Ascending aorta (tissue), 2 donors: ENCODE results near the gene PEF1. TPM values are rescaled to one million over a fixed set of nuclear protein-coding genes. Genes with fewer than 3 reads are reported as not detected.

Source experiments
- DNase-seq, 2 donors: peaks; one replicate each; pipeline ENCODE4 v3.0.0-alpha.2; 2019; ENCODE audit warnings: low spot score in 2 of 2
- H3K27ac ChIP-seq, 2 donors: fragments of 200-600 bp; sonication (generic); one replicate each; pipeline ENCODE4 v1.5.1; 2016 to 2017; ENCODE audit warnings: mild to moderate bottlenecking in 1 of 2
- H3K27me3 ChIP-seq: fragments of 200-600 bp; sonication (generic); one replicate; pipeline ENCODE4 v1.5.1; 2017
- H3K36me3 ChIP-seq, 2 donors: fragments of 200-600 bp; sonication (generic); one replicate each; pipeline ENCODE4 v1.5.1; 2016
- H3K4me1 ChIP-seq, 2 donors: fragments of 200-600 bp; sonication (generic); one replicate each; pipeline ENCODE4 v1.5.1; 2016 to 2017; ENCODE audit warnings: mild to moderate bottlenecking in 1 of 2
- H3K4me3 ChIP-seq, 2 donors: fragments of 200-600 bp; sonication (generic); one replicate each; pipeline ENCODE4 v1.5.1; 2016 to 2017; ENCODE audit warnings: mild to moderate bottlenecking in 1 of 2
- H3K9me3 ChIP-seq, 2 donors: fragments of 200-600 bp; sonication (generic); one replicate each; pipeline ENCODE4 v1.5.1; 2016
- intact Hi-C: fragments of 100-400 bp; cut with DNase I; formaldehyde crosslinking; loops from one replicate; pipeline ENCODE4 v1.15.1; 2023
- total RNA-seq: library from RNA; depleted of rRNA; stranded (reverse); fragments of >200 nt; gene quantifications from one replicate; pipeline ENCODE4 v1.1.0, GENCODE V29; 2016
- TF ChIP-seq, protein P1 (sequence below), 3 experiments: fragments of 200-600 bp in 2 of 3; fragments of 450-650 bp in 1 of 3; sonication (generic) in 2 of 3; IDR thresholded peaks; one replicate each; pipeline ENCODE4 v1.5.1; 2016 to 2019; ENCODE audit warnings: antibody characterized with exemption in 3 of 3, mild to moderate bottlenecking in 1 of 3, moderate library complexity in 1 of 3

The PEF1 gene
- total RNA-seq, 1 donor from 2014 or later: 340 TPM

DNA sequence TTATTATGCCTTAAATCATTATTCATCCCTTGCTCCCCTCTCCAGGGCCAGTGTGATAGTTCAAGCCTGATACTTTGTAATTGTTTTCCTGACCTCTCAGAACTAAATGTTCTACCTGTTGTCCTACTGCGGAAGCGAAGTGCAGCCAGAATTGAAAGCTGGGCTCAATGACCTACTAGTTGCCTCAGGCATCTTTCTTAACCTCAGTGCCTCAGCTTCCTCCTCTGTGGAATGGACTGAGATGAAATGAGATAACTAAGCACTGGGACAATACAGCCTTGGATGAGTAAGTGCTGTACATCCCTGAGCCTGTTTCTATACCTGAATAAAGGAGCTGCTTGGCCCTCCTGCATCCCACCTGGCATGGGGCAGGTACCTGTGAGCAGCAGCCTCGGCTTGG is 32.7 kb upstream of the PEF1 start:
- Histone ChIP-seq H3K36me3 (peaks cover 8 to 41% of the 10 kb centered on the region in 2 donors), H3K4me3 (no peak overlapping the region), H3K27me3 (no peaks in the 10 kb centered on the region), H3K9me3 (no peaks in the 10 kb centered on the region), H3K4me1 (peaks cover 0 to 6% of the 10 kb centered on the region in 2 donors), H3K27ac (no peak overlapping the region)
- intact Hi-C loops: no loop called here
- no peak for DNase-seq
- TF ChIP-seq, protein P1, sequence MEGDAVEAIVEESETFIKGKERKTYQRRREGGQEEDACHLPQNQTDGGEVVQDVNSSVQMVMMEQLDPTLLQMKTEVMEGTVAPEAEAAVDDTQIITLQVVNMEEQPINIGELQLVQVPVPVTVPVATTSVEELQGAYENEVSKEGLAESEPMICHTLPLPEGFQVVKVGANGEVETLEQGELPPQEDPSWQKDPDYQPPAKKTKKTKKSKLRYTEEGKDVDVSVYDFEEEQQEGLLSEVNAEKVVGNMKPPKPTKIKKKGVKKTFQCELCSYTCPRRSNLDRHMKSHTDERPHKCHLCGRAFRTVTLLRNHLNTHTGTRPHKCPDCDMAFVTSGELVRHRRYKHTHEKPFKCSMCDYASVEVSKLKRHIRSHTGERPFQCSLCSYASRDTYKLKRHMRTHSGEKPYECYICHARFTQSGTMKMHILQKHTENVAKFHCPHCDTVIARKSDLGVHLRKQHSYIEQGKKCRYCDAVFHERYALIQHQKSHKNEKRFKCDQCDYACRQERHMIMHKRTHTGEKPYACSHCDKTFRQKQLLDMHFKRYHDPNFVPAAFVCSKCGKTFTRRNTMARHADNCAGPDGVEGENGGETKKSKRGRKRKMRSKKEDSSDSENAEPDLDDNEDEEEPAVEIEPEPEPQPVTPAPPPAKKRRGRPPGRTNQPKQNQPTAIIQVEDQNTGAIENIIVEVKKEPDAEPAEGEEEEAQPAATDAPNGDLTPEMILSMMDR (IDR thresholded peaks at IDR 0.05): no peak

DNA sequence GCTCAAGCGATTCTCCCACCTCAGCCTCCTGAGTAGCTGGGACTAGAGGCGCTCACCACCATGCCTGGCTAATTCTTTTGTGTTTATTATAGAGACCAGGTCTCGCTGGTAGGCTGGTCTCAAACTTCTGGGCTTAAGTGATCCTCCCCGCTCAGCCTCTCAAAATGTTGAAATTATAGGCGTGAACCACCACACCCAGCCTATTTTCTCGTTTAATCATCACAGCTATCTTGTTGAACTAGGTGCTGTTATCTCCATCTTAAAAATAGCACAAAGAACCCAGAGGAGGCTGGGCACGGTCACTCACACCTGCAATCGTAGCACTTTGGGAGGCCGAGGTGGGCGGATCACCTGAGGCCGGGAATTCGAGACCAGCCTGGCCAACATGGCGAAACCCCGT is 31.1 kb upstream of the PEF1 start:
- no peak overlapping the region for H3K27ac ChIP-seq
- H3K9me3 ChIP-seq: no peaks in the 10 kb centered on the region
- peaks cover 0 to 16% of the 10 kb centered on the region in 2 donors for H3K4me1 ChIP-seq
- no peaks in the 10 kb centered on the region for H3K27me3 ChIP-seq
- peaks cover 5 to 38% of the 10 kb centered on the region in 2 donors for H3K36me3 ChIP-seq
- DNase-seq: no peak
- H3K4me3 ChIP-seq: no peak overlapping the region
- intact Hi-C loops: no loop called here
- TF ChIP-seq, protein P1 (IDR thresholded peaks at IDR 0.05): no peak

DNA sequence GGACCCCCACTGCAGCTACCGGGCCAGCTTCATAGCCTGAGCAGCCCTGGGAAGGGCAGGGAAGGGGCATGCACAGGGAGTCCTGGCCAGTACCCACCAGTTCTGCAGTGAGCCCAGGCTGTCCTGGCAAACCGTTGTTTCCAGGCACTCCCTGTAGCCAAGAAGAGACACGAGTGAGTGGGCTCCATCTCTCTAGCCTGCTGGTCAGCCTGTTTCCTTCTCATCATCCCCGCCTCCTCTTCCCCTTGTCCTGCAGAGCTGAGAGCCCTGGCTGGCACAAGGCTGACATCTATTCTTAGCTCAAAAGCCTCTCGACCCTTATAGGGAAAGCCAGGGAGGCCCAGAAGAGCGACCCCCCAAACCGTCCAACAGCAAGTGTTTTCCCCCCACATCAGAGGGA is 30.5 kb upstream of the PEF1 start:
- Histone ChIP-seq H3K4me3 (no peak overlapping the region), H3K4me1 (peaks cover 0 to 22% of the 10 kb centered on the region in 2 donors), H3K9me3 (no peaks in the 10 kb centered on the region), H3K27ac (no peak overlapping the region), H3K27me3 (no peaks in the 10 kb centered on the region), H3K36me3 (peaks cover 0 to 32% of the 10 kb centered on the region in 2 donors)
- TF ChIP-seq, protein P1 (IDR thresholded peaks at IDR 0.05): no peak
- DNase-seq: no peak
- intact Hi-C loops: no loop called here

DNA sequence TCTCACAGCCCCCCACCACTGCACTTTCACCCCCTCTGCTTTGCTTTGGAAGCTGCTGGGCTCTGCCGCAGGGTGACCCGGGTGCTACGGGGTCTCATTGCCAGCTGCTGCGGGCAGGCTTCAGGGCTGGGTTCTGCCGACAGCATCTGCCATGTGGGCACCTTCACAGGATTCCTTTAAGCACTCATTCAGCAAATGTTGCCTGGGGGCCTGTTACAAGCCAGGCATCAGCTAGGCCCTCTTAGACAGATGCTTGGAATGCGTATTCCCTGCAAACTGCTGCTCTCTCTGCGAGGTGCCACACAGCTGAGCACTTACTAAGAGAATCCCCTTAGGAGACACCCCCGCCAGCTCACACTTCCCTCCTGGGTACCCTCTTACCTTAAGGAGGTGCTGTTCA is 29.9 kb upstream of the PEF1 start:
- Histone ChIP-seq H3K4me1 (peaks cover under 1 to 26% of the 10 kb centered on the region in 2 donors), H3K27ac (no peak overlapping the region)

DNA sequence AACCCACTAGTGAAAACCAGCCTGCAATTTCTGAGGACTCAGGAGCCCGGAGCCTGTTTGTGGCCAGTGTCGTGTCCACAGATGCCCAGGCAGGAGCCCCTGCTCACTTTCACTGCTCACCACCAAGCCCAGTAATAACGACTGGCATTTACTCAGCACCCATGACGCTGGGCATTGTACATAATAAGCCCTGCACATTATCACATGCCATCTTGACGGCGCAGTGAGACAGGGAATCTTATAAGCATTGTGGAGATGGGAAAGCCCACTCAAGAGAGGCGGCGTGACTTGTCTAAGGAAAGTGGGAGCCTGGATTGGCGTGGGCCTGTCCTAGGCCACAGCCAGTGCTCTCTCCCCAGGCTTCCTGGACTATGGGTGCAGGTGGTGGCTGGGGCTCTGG is 28.8 kb upstream of the PEF1 start:
- no peak for DNase-seq
- TF ChIP-seq, protein P1 (IDR thresholded peaks at IDR 0.05): no peak
- H3K4me3 ChIP-seq: no peak overlapping the region
- H3K9me3 ChIP-seq: no peaks in the 10 kb centered on the region
- peaks cover 0 to 17% of the 10 kb centered on the region in 2 donors for H3K36me3 ChIP-seq
- peak overlapping the region; percentile 81 to 83 for H3K27ac ChIP-seq
- peaks cover 4 to 34% of the 10 kb centered on the region in 2 donors for H3K4me1 ChIP-seq
- H3K27me3 ChIP-seq: no peaks in the 10 kb centered on the region
- intact Hi-C loops: no loop called here

More for the DNA sequence above, 29.9 kb upstream of the PEF1 start:
- Histone ChIP-seq H3K36me3 (peaks cover 0 to 27% of the 10 kb centered on the region in 2 donors), H3K9me3 (no peaks in the 10 kb centered on the region), H3K4me3 (no peak overlapping the region), H3K27me3 (no peaks in the 10 kb centered on the region)
- intact Hi-C loops: no loop called here
- no peak for DNase-seq
- TF ChIP-seq, protein P1 (IDR thresholded peaks at IDR 0.05): no peak

DNA sequence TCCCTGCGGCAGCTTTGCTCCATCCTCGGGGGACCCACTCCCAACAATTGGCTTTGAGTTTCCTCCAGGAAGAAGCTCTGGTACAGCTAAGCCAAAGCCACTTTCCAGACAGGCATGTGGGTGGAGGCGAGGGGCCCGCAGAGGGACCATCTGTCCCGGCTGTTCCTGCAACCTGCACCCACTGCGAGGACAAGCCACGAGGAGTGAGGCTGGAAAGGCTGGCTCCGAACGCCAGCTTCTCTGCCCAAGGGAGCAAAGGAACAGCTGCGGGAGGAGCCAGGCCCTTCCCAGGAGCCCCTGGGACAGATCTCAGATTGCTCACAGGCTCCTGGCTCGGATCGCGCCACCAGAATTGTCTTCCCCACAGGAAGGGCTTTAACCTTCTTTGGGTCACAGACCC is 28.3 kb upstream of the PEF1 start:
- TF ChIP-seq, protein P1 (IDR thresholded peaks at IDR 0.05): no peak
- Histone ChIP-seq H3K9me3 (no peaks in the 10 kb centered on the region), H3K4me1 (peaks cover 4 to 34% of the 10 kb centered on the region in 2 donors), H3K27me3 (no peaks in the 10 kb centered on the region), H3K4me3 (no peak overlapping the region), H3K36me3 (peaks cover 0 to 17% of the 10 kb centered on the region in 2 donors), H3K27ac (peak overlapping the region; percentile 81 to 83)
- intact Hi-C loops: no loop called here
- no peak for DNase-seq
